ENCODE data around the gene COMMD9. TPM values are rescaled to one million over a fixed set of nuclear protein-coding genes. Genes with fewer than 3 reads are reported as not detected.

The COMMD9 gene
- total RNA-seq, 1 donor from 2014 or later = 35.8 TPM

DNA sequence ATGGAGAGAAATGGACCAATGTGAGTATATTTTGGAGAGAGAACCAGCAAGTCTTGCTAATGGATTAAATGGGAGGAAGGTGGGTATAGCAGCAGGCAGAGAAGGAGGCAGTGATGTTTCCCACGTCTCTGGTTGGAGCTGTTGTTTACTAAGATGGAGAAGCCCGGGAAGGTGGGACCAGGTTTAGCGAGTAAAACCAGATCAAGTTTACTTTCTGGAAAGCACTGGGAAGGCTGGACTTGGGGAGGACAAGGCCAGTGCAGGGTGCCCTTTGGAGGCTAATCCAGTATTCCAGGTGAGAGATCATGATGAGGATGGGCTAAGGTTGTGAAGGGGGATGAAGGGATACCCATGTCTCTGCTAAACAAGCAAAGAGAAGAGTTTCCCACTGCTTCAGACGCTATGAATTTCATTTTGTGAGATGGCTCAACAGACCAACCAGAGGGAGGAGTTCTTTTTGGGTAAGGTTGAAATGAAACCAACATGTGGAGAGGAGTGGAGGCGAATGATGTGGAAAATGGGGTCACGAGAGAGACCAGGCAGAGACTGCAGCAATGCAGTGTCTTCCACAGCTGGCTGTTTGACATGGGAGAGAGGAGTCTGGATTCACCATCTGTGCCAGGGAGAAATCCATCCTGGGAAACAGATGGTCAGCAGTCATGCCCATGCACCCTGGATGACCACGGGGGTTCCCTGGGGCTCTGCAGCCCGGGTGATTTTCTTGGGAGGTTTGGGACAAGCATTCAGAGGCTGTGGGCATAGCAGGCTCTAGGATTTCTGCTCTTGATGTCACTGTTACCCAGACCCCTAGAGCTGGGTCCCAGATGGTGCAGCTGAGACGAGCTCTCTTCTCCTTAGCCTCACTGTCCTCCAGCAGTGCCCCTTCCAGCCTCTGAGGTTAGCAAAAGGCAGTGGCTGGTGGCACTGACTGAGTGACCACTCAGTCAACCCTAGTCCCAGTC, 24.9 kb downstream of the COMMD9 start:
- Mint-ChIP-seq H3K27ac (no peak overlapping the region), H3K36me3 (ENCODE audit: low read depth) (no peaks in the 10 kb centered on the region), H3K4me3 (ENCODE audit: low read depth) (no peak overlapping the region), H3K4me1 (ENCODE audit: low read depth) (no peaks in the 10 kb centered on the region), H3K27me3 (ENCODE audit: low read depth) (no peaks in the 10 kb centered on the region), H3K9me3 (no peaks in the 10 kb centered on the region)
- no peak for DNase-seq (ENCODE audit: low spot score)
- intact Hi-C loops (cut with micrococcal nuclease) = no loop called here

GRCh38 chr11:36261094-36261493, 28.1 kb downstream of the COMMD9 start:
- H3K9me3 Mint-ChIP-seq = no peaks in the 10 kb centered on the region
- H3K4me3 Mint-ChIP-seq (ENCODE audit: low read depth) = no peak overlapping the region
- no peaks in the 10 kb centered on the region for H3K36me3 Mint-ChIP-seq (ENCODE audit: low read depth)
- peaks cover 8% of the 10 kb centered on the region for H3K27me3 Mint-ChIP-seq (ENCODE audit: low read depth)
- no peak overlapping the region for H3K27ac Mint-ChIP-seq
- intact Hi-C loops (cut with micrococcal nuclease) = no loop called here
- H3K4me1 Mint-ChIP-seq (ENCODE audit: low read depth) = no peaks in the 10 kb centered on the region
- DNase-seq (ENCODE audit: low spot score) = no peak

GRCh38 chr11:36258730-36259360, 30.4 kb downstream of the COMMD9 start:
- intact Hi-C loops (cut with micrococcal nuclease) = loop anchor here (2.0 kb wide), 1 partner anchor 642 kb away; no protein-coding TSS in a partner anchor
- peaks cover 8% of the 10 kb centered on the region for H3K27me3 Mint-ChIP-seq (ENCODE audit: low read depth)
- H3K27ac Mint-ChIP-seq = no peak overlapping the region
- no peaks in the 10 kb centered on the region for H3K36me3 Mint-ChIP-seq (ENCODE audit: low read depth)
- no peak for DNase-seq (ENCODE audit: low spot score)
- no peaks in the 10 kb centered on the region for H3K9me3 Mint-ChIP-seq
- no peaks in the 10 kb centered on the region for H3K4me1 Mint-ChIP-seq (ENCODE audit: low read depth)
- H3K4me3 Mint-ChIP-seq (ENCODE audit: low read depth) = no peak overlapping the region

DNA sequence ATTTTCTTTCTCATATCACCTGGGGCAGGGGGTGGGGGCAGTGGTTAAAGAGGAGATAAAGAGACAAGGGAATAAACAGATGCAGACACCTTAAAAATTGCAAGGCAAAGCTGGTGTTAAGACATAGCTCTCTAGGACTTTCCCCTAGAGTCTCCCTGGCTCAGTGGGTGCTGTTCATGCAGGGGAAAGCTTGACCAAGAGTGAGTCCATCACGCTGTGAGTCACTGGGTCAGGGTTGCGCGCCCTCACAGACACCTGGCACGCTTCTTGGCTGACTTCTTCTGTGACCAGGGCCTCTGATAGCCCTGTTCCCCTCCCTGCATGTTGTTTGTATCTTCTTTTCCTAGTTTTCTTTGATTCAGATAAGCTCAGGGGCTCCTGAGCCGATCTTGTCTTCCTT, 31.9 kb downstream of the COMMD9 start:
- Mint-ChIP-seq H3K4me3 (ENCODE audit: low read depth) (no peak overlapping the region), H3K27ac (no peak overlapping the region), H3K27me3 (ENCODE audit: low read depth) (peaks cover 10% of the 10 kb centered on the region), H3K4me1 (ENCODE audit: low read depth) (no peaks in the 10 kb centered on the region), H3K9me3 (no peaks in the 10 kb centered on the region), H3K36me3 (ENCODE audit: low read depth) (no peaks in the 10 kb centered on the region)
- intact Hi-C loops (cut with micrococcal nuclease) = no loop called here
- DNase-seq (ENCODE audit: low spot score) = no peak

DNA sequence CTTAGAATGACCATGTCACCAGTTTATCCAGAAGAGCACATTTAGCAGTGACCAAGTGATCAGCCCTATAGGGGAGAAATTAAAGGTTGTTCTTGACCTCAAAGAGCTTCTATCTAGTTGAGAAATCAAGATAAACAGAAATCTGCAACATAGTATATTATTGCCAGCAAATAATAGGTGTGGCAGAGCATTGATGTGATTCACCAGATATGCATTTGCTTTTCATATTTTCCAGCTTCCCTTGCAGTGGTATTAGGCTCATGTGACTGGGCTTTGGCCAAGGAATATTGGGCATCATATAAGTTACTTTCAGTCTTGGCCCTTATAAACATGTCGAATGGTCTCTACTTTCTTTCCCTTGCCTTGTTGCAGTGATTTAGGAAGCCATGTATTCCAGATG, 34.5 kb downstream of the COMMD9 start:
- DNase-seq (ENCODE audit: low spot score) = no peak
- H3K27ac Mint-ChIP-seq = no peak overlapping the region
- no peaks in the 10 kb centered on the region for H3K9me3 Mint-ChIP-seq
- intact Hi-C loops (cut with micrococcal nuclease) = no loop called here
- no peaks in the 10 kb centered on the region for H3K36me3 Mint-ChIP-seq (ENCODE audit: low read depth)
- H3K4me1 Mint-ChIP-seq (ENCODE audit: low read depth) = peaks cover 1% of the 10 kb centered on the region
- H3K27me3 Mint-ChIP-seq (ENCODE audit: low read depth) = peaks cover 16% of the 10 kb centered on the region
- H3K4me3 Mint-ChIP-seq (ENCODE audit: low read depth) = no peak overlapping the region

- H3K27me3 Mint-ChIP-seq (ENCODE audit: low read depth) = peaks cover 16% of the 10 kb centered on the region
- DNase-seq (ENCODE audit: low spot score) = no peak
- peaks cover 3% of the 10 kb centered on the region for H3K4me1 Mint-ChIP-seq (ENCODE audit: low read depth)
- intact Hi-C loops (cut with micrococcal nuclease) = no loop called here
- no peak overlapping the region for H3K4me3 Mint-ChIP-seq (ENCODE audit: low read depth)
- no peaks in the 10 kb centered on the region for H3K36me3 Mint-ChIP-seq (ENCODE audit: low read depth)
- H3K9me3 Mint-ChIP-seq = no peaks in the 10 kb centered on the region
- no peak overlapping the region for H3K27ac Mint-ChIP-seq
These were observed 36.0 kb downstream of the COMMD9 start for GRCh38 chr11:36253238-36253637.

DNA sequence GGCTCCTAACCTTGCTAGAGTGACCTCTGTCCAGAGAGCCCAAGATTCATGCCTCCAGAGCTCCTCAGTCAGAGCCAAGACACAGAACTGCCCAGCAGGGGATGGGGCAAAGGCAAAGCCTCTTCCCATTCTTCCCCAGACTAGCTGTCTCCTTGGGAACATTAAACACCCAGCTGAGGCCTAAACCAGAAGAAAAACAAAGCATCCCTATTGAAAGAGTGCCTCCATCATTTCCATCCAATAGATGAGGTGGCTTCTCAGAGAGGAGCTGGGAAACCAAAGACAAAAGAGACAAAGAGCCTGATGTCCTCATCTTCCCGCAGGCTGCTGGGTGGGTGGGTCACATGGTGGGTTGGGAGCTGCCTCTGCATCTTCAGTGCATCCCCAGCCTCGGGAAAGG, 37.4 kb downstream of the COMMD9 start:
- Mint-ChIP-seq H3K4me3 (ENCODE audit: low read depth) (no peak overlapping the region), H3K4me1 (ENCODE audit: low read depth) (peaks cover 3% of the 10 kb centered on the region), H3K36me3 (ENCODE audit: low read depth) (no peaks in the 10 kb centered on the region), H3K9me3 (no peaks in the 10 kb centered on the region), H3K27ac (no peak overlapping the region), H3K27me3 (ENCODE audit: low read depth) (peaks cover 15% of the 10 kb centered on the region)
- intact Hi-C loops (cut with micrococcal nuclease) = no loop called here
- DNase-seq (ENCODE audit: low spot score) = no peak

DNA sequence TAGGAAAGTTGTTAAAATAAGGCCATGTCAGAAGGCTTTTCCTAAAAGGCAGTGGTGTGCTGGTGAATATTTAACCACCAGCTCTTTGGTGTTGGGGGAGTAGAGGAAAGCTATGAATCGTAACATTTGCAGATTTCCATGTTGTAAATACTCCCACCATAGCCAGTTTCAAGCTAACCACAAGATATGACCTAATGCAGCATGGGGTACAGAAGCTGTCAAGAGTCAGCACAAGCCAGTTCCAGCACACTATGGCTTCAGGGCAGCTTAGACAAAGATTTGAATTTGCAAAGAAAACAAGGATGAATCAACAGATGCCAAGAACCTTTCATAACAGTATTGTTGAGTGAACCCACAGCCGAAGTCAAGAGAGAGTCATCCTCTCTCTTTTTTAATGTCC, 40.0 kb downstream of the COMMD9 start:
- no peak overlapping the region for H3K4me3 Mint-ChIP-seq (ENCODE audit: low read depth)
- intact Hi-C loops (cut with micrococcal nuclease) = no loop called here
- peaks cover 3% of the 10 kb centered on the region for H3K4me1 Mint-ChIP-seq (ENCODE audit: low read depth)
- DNase-seq (ENCODE audit: low spot score) = no peak
- no peaks in the 10 kb centered on the region for H3K9me3 Mint-ChIP-seq
- no peaks in the 10 kb centered on the region for H3K36me3 Mint-ChIP-seq (ENCODE audit: low read depth)
- H3K27ac Mint-ChIP-seq = no peak overlapping the region
- H3K27me3 Mint-ChIP-seq (ENCODE audit: low read depth) = peaks cover 15% of the 10 kb centered on the region

- H3K4me3 Mint-ChIP-seq (ENCODE audit: low read depth) = no peak overlapping the region
- no peaks in the 10 kb centered on the region for H3K36me3 Mint-ChIP-seq (ENCODE audit: low read depth)
- intact Hi-C loops (cut with micrococcal nuclease) = no loop called here
- H3K27me3 Mint-ChIP-seq (ENCODE audit: low read depth) = peaks cover 13% of the 10 kb centered on the region
- H3K27ac Mint-ChIP-seq = no peak overlapping the region
- no peak for DNase-seq (ENCODE audit: low spot score)
- no peaks in the 10 kb centered on the region for H3K9me3 Mint-ChIP-seq
- H3K4me1 Mint-ChIP-seq (ENCODE audit: low read depth) = peaks cover 3% of the 10 kb centered on the region
These were observed 40.8 kb downstream of the COMMD9 start for GRCh38 chr11:36248436-36248835.

GRCh38 chr11:36247493-36247892, 41.7 kb downstream of the COMMD9 start:
- H3K4me3 Mint-ChIP-seq (ENCODE audit: low read depth) = no peak overlapping the region
- intact Hi-C loops (cut with micrococcal nuclease) = no loop called here
- peaks cover 13% of the 10 kb centered on the region for H3K27me3 Mint-ChIP-seq (ENCODE audit: low read depth)
- H3K4me1 Mint-ChIP-seq (ENCODE audit: low read depth) = peaks cover 3% of the 10 kb centered on the region
- no peak overlapping the region for H3K27ac Mint-ChIP-seq
- no peaks in the 10 kb centered on the region for H3K36me3 Mint-ChIP-seq (ENCODE audit: low read depth)
- DNase-seq (ENCODE audit: low spot score) = no peak
- no peaks in the 10 kb centered on the region for H3K9me3 Mint-ChIP-seq

DNA sequence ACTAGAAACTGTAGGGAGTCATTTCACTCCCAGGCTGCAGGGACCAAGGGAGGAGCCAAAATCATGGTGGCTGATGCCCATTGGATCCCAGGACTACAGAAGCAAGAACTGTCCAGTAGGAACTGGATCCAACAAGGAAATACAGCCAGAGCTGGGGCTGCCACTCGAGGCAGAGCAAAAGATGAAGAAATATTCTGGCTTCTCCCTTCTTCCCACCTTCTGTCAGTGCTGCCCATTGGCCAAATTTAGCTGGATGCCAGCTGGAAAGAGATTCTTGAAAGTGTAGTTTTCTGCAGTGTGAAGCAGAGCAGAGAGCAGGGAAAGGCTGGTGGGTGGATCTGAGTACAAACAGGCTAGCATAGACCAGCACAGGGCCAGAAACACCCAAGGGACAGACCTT, 45.6 kb downstream of the COMMD9 start:
- no peak overlapping the region for H3K4me3 Mint-ChIP-seq (ENCODE audit: low read depth)
- no peaks in the 10 kb centered on the region for H3K4me1 Mint-ChIP-seq (ENCODE audit: low read depth)
- DNase-seq (ENCODE audit: low spot score) = no peak
- intact Hi-C loops (cut with micrococcal nuclease) = no loop called here
- H3K27me3 Mint-ChIP-seq (ENCODE audit: low read depth) = peaks cover 8% of the 10 kb centered on the region
- no peaks in the 10 kb centered on the region for H3K36me3 Mint-ChIP-seq (ENCODE audit: low read depth)
- H3K27ac Mint-ChIP-seq = no peak overlapping the region
- H3K9me3 Mint-ChIP-seq = no peaks in the 10 kb centered on the region

GRCh38 chr11:36241497-36241896, 47.7 kb downstream of the COMMD9 start:
- DNase-seq (ENCODE audit: low spot score) = no peak
- Mint-ChIP-seq H3K4me1 (ENCODE audit: low read depth) (no peaks in the 10 kb centered on the region), H3K27me3 (ENCODE audit: low read depth) (no peaks in the 10 kb centered on the region), H3K36me3 (ENCODE audit: low read depth) (no peaks in the 10 kb centered on the region), H3K4me3 (ENCODE audit: low read depth) (no peak overlapping the region), H3K27ac (no peak overlapping the region), H3K9me3 (no peaks in the 10 kb centered on the region)
- intact Hi-C loops (cut with micrococcal nuclease) = no loop called here

- H3K9me3 Mint-ChIP-seq = no peaks in the 10 kb centered on the region
- DNase-seq (ENCODE audit: low spot score) = no peak
- no peaks in the 10 kb centered on the region for H3K36me3 Mint-ChIP-seq (ENCODE audit: low read depth)
- intact Hi-C loops (cut with micrococcal nuclease) = no loop called here
- H3K27ac Mint-ChIP-seq = no peak overlapping the region
- no peak overlapping the region for H3K4me3 Mint-ChIP-seq (ENCODE audit: low read depth)
- no peaks in the 10 kb centered on the region for H3K27me3 Mint-ChIP-seq (ENCODE audit: low read depth)
- H3K4me1 Mint-ChIP-seq (ENCODE audit: low read depth) = no peaks in the 10 kb centered on the region
These were observed 48.4 kb downstream of the COMMD9 start for GRCh38 chr11:36240801-36241200.

Data from activated T-helper 2 cell treated with anti-CD3 and anti-CD28 coated beads, Interferon-gamma antibody, Interleukin-2, Interleukin-4, amounts not matched to agents 10 μg/mL and 5 μg/mL and 100 μg/mL, durations not matched to agents 14 hours and 24 hours and 36 hours (primary cell).